ENCODE data around the gene ASTN2.

Gene ASTN2

GRCh38 chr9:117134826-117135500 lies 279.9 kb downstream of the ASTN2 start:
- CTCF ChIA-PET, result no interaction called here
- TF ChIP-seq CTCF (IDR thresholded peaks at IDR 0.05; ENCODE audit: control extremely low read depth, extremely low read depth, low read depth, missing control alignments), result no peak
- POLR2A ChIA-PET, result no interaction called here
- no peak for DNase-seq (ENCODE audit: extremely low spot score)

- POLR2A ChIA-PET, result no interaction called here
- CTCF ChIA-PET, result interaction anchor here (1.0 kb wide), 2 partner anchors 8 to 16 kb away, joined by 3 to 5 read pairs; no protein-coding TSS in a partner anchor
- no peak for TF ChIP-seq CTCF (IDR thresholded peaks at IDR 0.05; ENCODE audit: control extremely low read depth, extremely low read depth, low read depth, missing control alignments)
- DNase-seq (ENCODE audit: extremely low spot score), result no peak
Measured at GRCh38 chr9:117126871-117127270, 288.0 kb downstream of the ASTN2 start.

GRCh38 chr9:117125531-117125930 lies 289.3 kb downstream of the ASTN2 start:
- no peak for DNase-seq (ENCODE audit: extremely low spot score)
- POLR2A ChIA-PET, result no interaction called here
- no peak for TF ChIP-seq CTCF (IDR thresholded peaks at IDR 0.05; ENCODE audit: control extremely low read depth, extremely low read depth, low read depth, missing control alignments)
- CTCF ChIA-PET, result interaction anchor here (1.5 kb wide), 1 partner anchor 53 kb away, joined by 4 read pairs; no protein-coding TSS in a partner anchor

- CTCF ChIA-PET, result no interaction called here
- TF ChIP-seq CTCF (IDR thresholded peaks at IDR 0.05; ENCODE audit: control extremely low read depth, extremely low read depth, low read depth, missing control alignments), result no peak
- DNase-seq (ENCODE audit: extremely low spot score), result no peak
- POLR2A ChIA-PET, result no interaction called here
Measured at GRCh38 chr9:117123729-117124128, 291.1 kb downstream of the ASTN2 start.

GRCh38 chr9:117122953-117123352 lies 291.9 kb downstream of the ASTN2 start:
- no peak for TF ChIP-seq CTCF (IDR thresholded peaks at IDR 0.05; ENCODE audit: control extremely low read depth, extremely low read depth, low read depth, missing control alignments)
- ChIA-PET CTCF (interaction anchor here (1.0 kb wide), 2 partner anchors 11 to 17 kb away, joined by 3 read pairs; no protein-coding TSS in a partner anchor), POLR2A (no interaction called here)
- DNase-seq (ENCODE audit: extremely low spot score), result no peak

- no peak for DNase-seq (ENCODE audit: extremely low spot score)
- ChIA-PET CTCF (interaction anchor here (1.0 kb wide), 2 partner anchors 10 to 16 kb away, joined by 3 read pairs; no protein-coding TSS in a partner anchor), POLR2A (no interaction called here)
- no peak for TF ChIP-seq CTCF (IDR thresholded peaks at IDR 0.05; ENCODE audit: control extremely low read depth, extremely low read depth, low read depth, missing control alignments)
Measured at GRCh38 chr9:117122102-117122501, 292.8 kb downstream of the ASTN2 start.

All from GM10248 (cell line).